ENCODE results near the gene MX2.
"Not testable (repeated sequence)": the region's sequence is repeated elsewhere in the genome, so short reads cannot be mapped to it uniquely, and the experiment has no call there.

Gene MX2

DNA sequence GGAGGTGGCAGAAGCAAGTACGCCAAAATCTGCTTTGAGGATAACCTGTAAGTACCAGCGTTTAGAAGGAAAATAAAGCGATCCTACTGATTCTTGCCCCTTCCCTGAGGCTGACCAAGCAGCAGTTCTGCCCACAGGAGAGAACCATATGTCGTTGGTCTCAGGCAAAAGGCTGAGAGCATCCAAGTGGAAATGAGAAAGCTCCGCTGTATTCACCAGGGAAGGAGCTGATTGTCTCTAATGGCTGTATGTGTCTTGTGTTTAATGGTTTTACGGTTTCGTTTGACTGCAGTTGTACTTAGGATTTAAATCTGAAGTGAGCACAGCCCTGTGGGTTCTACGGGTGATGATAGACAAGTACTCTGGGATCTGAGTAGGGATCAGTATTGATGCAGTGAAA lies 23.4 kb upstream of the MX2 start:
- FAIRE-seq: no peak

- FAIRE-seq: no peak
Measured at GRCh38 chr21:41342035-41342434, 19.8 kb upstream of the MX2 start.

DNA sequence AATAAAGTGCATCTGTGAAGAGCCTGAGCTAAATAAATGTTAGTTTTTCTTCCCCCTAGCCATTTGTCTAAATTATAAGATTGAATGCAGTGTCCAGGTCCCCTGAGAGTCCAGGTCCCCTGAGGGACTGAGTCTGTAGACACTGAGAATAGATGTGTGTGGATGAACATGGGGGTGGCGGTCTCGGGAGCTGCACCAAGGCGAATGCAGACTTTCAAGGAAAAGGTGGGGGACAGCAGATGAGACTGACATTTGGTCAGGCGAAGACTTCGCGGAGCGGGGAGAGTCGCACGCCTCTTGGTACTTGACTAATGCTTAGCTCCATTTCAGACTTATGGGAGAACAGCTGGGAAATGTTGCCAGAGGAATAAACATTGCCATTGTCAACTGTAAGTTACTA lies 17.7 kb upstream of the MX2 start:
- FAIRE-seq: no peak

GRCh38 chr21:41345356-41345755 lies 16.5 kb upstream of the MX2 start:
- no peak for FAIRE-seq

- FAIRE-seq: no peak
Measured at GRCh38 chr21:41345934-41346685, 15.7 kb upstream of the MX2 start.

- FAIRE-seq: no peak
Measured at GRCh38 chr21:41346758-41347157, 15.1 kb upstream of the MX2 start.

- no peak for FAIRE-seq
Measured at GRCh38 chr21:41348434-41348833, 13.4 kb upstream of the MX2 start.

GRCh38 chr21:41349126-41349525 lies 12.7 kb upstream of the MX2 start:
- no peak for FAIRE-seq

DNA sequence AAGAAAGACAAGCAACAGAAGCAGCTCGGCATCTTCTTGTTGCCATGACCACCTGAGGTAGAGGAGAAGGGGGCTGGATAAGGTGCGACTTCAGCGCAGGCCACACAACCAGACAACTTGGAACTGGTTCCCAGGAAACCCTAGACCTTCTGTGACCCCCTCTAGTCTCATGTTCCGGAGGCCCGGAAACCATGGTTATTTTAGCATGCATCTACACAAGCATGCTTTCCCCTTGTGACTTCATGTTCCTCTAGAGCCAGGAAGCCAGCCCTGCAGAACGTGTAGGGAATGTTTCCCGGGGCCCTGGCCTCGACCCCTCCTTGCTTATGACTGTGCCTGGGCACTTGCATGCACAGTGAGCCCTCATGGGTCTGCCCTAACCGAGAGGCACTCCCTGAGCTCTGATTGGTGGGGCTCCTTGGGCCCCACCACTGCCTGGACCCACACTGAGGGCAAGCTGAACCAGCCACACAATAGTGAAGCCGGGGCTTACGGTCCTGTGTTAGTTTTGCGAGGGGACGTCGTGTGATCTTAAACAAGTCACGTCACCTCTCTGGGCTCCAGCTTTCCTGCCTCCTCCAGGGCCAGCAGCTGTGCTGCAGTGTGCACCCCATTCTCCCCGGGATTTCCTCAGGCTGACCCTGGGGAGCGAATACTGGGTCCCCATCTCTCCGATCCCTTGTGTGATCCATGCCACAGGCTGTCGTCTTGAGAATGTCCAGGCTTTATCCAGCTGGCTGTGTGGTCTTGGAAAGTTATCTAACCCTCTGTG lies 12.0 kb upstream of the MX2 start:
- FAIRE-seq: no peak

DNA sequence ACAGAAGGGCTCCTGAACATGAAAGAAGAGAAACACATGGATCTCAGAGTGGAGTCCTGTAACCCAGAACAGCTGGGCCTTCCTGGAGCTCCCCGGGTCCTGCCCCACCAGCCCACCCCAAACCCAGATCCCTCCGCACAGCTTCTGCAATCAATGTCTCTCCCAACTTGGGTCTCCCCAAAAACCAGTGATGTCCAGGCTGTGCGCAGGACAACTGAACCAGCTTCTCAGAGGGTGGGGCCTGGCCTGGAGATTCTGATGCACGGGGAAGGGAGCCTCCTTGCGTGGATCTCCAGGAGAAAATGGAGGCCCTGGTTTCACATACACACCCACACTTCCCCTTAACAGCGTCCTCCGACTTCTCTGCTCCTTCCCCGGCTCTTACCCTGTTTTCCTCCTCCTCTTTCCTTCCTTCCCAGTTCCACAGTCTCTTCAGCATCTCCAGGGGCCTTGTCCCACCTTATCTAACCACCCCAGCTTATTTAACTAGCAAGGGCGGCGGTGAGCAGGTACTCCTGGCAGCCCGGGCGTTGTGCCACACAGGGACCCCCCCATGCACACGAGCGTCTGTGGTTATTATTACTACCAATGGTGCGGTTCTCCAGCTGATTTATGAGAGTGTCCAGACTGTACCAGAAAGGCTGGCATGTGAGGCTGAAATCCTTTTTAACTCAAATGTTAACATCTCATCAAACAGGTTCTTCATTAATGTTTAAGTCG lies 11.2 kb upstream of the MX2 start:
- no peak for FAIRE-seq

GRCh38 chr21:41357546-41357945 lies 4.3 kb upstream of the MX2 start:
- FAIRE-seq: no peak

- FAIRE-seq: no peak
Measured at GRCh38 chr21:41358193-41359166, 3.3 kb upstream of the MX2 start.

DNA sequence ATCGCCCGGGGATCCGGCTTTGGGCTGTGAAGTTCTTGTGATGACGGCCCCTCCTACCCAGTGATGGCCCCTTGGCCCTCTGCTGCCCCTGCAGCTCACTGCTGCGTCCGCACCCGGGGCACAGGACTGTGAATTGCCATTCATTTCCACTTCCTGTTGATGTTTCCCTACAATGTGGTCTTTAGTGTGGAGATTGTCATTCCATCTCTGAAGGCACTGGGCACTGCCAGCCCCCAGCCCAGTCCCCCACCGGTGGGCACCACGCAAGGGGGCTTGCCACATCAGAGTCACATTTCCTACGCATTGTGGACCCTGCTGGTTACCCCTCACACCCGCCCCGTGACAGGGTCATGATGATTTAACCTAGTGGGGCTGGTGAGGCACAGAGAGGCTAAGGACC lies 2.5 kb upstream of the MX2 start:
- FAIRE-seq: no peak

DNA sequence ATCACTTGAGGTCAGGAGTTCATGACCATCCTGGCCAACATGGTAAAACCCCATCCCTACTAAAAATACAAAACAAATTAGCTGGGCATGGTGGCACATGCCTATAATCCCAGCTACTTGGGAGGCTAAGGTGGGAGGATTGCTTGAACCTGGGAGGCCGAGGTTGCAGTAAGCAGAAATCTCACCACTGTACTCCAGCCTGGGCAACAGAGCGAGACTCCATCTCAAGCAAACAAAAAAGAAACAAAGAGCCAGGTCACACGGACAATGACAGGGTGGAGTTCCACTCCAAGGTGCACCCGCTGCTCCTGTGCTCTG lies 2.1 kb upstream of the MX2 start:
- not testable (repeated sequence) for FAIRE-seq

DNA sequence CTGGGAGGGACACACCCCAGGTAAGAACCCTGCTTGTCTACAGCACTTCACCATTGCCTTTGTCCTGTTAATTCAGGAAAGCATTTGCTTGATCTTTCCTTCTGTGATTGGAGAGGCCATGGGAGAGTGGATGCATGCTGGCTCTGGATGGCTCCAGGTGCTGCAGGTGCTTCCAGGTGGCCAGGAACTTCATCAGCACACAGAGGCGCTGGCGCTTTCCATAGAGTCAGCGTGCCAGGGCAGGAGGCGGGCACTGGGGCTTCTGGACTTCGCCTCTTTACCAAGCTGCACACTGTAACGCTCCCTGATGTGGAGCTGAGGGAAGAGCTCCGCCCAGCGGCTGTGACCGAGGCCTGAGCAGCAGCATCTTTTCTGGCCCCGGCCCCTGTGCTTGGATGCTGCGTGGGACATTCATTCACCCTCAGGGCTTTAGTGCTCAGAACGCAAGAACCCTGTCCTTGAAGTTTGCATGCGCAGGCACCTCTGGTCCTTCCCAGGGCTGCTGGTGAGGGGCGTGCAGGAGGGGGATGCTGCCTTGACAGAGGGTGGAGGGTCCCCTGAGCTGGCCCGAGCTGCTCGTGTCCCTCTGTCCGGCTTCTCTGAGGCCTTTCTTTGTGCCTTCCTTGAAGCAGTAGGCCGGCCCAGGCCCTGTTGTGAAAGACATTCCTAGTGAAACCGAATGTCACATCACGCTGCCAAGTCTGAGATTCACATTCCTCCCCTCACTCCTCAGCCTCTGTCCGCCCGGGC lies 1.6 kb upstream of the MX2 start:
- no peak for FAIRE-seq

GRCh38 chr21:41361053-41361785 lies 608 bp upstream of the MX2 start:
- no peak for FAIRE-seq

DNA sequence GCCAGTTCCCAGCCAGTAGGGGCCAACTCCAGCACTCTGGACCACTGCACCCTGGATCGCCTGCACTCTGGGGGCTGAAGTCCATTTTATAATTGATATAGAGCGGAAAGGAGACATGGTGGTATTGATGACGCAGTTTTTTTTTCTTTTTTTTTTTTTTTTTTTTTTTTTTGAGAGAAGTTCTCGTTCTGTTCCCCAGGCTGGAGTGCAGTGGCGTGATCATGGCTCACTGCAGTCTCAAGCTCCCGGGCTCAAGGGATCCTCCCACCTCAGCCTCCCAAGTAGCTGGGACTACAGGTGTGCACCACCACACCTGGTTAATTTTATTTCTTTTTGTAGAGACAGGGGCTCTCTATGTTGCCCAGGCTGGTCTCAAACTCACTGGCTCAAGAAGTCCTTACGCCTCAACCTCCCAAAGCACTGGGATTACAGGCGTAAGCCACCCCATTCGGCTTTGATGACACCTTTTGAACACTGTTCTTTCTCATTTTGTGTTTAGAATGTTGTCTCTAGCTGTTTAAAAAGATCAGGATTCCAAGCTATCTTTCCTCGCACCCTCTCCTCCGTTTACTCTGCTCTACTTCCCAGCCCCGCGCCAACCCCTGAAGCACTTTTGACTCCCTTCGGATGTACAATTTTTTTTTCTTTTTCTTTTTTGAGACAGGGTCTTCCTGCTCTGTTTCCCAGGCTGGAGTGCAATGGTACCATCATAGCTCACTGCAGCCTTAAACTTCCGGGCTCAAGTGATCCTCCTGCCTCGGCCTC lies 960 bp downstream of the MX2 start:
- no peak for FAIRE-seq

DNA sequence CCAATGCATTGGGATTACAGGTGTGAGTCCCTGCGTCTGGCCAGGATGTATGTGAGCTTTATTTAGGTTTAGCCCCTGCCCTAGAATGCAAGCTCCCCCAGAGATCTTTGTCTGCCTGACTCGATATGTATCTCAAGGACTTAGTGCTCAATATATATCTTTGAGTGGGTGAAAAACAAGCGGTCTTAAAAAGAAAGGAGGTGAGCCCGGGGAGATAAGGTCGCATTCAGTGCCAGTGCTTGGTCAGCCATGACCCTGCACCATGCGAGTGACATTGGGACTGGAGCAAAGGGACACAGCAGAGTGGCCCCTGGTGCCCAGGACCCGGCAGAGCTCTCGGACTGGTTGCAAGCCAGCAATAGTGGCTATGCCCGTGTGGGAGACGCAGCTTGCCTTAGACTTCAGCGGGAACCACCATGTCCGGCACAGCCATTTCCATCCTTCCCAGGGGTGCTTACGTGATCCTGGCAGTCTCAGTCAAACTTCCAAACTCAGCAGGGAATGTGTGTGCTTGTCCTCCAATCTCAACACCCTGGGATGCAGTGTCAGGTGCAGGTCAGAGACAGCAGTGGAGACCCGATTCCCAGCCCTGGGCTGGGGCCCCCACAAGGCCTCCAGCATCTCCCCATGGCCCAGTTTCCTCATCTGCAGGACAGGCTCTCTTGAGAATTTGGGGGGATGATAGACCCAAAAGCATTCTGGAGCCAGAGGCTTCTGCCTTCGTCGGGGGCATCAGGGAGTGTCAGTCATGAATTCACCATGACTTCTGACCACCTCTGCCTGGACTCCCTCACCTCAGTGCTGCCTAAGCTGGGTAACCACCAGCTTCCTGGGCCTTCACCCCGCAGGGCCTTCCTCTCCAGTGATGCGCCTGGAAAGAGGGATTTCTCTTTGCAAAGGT lies 1.8 kb downstream of the MX2 start:
- FAIRE-seq: no peak

DNA sequence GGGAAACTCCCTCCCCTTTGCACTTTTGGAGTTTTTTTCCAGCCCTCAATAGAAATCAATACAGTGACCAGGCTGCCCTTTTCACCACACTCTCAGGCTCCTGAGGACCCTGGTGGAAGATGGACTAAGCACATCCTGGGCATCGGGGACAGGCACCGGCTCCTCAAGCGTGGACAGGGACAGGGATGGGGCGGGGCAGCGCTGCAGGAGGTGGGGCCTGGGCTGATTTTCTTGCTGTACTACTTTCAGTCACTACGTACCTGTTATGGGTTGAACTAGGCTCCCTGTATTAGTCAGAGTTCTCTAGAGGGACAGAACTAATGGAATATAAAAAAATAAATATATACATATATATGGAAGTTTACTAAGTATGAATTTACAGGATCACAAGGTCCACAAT lies 2.5 kb downstream of the MX2 start:
- no peak for FAIRE-seq

Measured in endometrium (tissue), 2 donors.